Measurements from ENCODE around the gene DHH. TPM values are rescaled to one million over a fixed set of nuclear protein-coding genes. Genes with fewer than 3 reads are reported as not detected.

The DHH gene
- total and polyA plus RNA-seq, 2 experiments from 2014 or later, result not detected

DNA sequence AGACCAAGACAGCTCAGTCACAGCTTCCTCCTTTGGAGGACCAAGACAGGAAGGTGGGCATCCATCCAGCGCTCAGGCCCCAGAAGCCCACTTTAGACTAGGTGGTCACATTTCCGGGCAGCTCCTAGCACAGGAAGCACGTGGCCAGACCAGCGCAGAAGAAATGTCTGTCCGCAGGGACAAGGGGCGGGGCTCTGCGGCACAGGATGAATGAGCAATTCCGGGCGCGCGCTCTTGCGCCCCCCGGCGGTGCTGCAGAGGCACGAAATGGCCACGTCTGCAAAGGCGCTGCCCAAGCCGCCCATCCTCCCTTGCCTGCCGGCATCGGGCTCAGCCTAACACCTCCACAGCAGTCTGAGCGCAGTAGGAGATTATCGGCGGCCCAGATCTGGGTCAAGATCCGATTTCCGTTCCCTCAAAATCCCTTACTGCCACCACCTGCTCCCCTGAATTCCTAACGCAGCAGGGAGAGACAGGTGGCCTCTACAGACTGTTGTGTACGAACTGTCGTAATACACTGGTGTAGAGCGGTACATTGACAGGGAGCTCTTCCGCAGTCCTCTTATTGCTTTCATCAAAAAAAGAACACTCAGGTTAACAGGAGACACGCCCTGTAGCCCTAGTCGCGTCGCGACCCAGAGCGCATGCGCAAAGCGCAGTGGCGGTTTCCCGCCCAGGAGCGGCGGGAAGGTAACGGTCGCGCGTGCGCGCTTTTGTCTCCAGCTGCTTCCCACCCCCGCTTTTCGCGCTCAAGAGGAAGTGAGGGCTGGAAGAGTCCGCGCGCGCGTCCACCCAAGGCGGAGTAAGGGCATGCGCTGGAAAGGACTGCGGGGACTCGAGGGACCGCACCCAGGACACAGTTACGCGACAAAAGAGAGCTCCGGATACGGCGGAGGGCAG, 35.8 kb upstream of the DHH start:
- peaks cover 28% of the 10 kb centered on the region for H3K79me2 ChIP-seq (replicated peaks; ENCODE audit: insufficient read depth)
- peaks cover 40% of the 10 kb centered on the region for H3F3A ChIP-seq (replicated peaks; ENCODE audit: low read depth)
- H2AFZ ChIP-seq, result no peak overlapping the region
- DNase-seq (ENCODE audit: low spot score) (peak; percentile 96), ATAC-seq (peak; percentile 68)
- peak overlapping the region; percentile 99 for H3K27ac ChIP-seq (ENCODE audit: low read depth)
- peaks cover 4% of the 10 kb centered on the region; the same call in 1 of the 3 replicates for H3K9me3 Mint-ChIP-seq
- peak overlapping the region; percentile 100 for H3K4me3 ChIP-seq
- peak overlapping the region; percentile 99 for H3K4me2 ChIP-seq
- TF ChIP-seq POLR2AphosphoS5 (IDR thresholded peaks at IDR 0.05; ENCODE audit: low read depth) (no peak; the same call in 1 of the 2 replicates), STAT1 (IDR thresholded peaks at IDR 0.05; ENCODE audit: unreplicated experiment) (no peak), JUNB (IDR thresholded peaks at IDR 0.05; ENCODE audit: unreplicated experiment) (no peak), EZH2phosphoT487 (IDR thresholded peaks at IDR 0.05; ENCODE audit: unreplicated experiment) (no peak), EZH2 (IDR thresholded peaks at IDR 0.05; ENCODE audit: low read depth, unreplicated experiment) (no peak), CREB1 (CRISPR knock-in tag; IDR thresholded peaks at IDR 0.05; ENCODE audit: low read depth) (peak; percentile 51)
- TF ChIP-seq, protein P1, sequence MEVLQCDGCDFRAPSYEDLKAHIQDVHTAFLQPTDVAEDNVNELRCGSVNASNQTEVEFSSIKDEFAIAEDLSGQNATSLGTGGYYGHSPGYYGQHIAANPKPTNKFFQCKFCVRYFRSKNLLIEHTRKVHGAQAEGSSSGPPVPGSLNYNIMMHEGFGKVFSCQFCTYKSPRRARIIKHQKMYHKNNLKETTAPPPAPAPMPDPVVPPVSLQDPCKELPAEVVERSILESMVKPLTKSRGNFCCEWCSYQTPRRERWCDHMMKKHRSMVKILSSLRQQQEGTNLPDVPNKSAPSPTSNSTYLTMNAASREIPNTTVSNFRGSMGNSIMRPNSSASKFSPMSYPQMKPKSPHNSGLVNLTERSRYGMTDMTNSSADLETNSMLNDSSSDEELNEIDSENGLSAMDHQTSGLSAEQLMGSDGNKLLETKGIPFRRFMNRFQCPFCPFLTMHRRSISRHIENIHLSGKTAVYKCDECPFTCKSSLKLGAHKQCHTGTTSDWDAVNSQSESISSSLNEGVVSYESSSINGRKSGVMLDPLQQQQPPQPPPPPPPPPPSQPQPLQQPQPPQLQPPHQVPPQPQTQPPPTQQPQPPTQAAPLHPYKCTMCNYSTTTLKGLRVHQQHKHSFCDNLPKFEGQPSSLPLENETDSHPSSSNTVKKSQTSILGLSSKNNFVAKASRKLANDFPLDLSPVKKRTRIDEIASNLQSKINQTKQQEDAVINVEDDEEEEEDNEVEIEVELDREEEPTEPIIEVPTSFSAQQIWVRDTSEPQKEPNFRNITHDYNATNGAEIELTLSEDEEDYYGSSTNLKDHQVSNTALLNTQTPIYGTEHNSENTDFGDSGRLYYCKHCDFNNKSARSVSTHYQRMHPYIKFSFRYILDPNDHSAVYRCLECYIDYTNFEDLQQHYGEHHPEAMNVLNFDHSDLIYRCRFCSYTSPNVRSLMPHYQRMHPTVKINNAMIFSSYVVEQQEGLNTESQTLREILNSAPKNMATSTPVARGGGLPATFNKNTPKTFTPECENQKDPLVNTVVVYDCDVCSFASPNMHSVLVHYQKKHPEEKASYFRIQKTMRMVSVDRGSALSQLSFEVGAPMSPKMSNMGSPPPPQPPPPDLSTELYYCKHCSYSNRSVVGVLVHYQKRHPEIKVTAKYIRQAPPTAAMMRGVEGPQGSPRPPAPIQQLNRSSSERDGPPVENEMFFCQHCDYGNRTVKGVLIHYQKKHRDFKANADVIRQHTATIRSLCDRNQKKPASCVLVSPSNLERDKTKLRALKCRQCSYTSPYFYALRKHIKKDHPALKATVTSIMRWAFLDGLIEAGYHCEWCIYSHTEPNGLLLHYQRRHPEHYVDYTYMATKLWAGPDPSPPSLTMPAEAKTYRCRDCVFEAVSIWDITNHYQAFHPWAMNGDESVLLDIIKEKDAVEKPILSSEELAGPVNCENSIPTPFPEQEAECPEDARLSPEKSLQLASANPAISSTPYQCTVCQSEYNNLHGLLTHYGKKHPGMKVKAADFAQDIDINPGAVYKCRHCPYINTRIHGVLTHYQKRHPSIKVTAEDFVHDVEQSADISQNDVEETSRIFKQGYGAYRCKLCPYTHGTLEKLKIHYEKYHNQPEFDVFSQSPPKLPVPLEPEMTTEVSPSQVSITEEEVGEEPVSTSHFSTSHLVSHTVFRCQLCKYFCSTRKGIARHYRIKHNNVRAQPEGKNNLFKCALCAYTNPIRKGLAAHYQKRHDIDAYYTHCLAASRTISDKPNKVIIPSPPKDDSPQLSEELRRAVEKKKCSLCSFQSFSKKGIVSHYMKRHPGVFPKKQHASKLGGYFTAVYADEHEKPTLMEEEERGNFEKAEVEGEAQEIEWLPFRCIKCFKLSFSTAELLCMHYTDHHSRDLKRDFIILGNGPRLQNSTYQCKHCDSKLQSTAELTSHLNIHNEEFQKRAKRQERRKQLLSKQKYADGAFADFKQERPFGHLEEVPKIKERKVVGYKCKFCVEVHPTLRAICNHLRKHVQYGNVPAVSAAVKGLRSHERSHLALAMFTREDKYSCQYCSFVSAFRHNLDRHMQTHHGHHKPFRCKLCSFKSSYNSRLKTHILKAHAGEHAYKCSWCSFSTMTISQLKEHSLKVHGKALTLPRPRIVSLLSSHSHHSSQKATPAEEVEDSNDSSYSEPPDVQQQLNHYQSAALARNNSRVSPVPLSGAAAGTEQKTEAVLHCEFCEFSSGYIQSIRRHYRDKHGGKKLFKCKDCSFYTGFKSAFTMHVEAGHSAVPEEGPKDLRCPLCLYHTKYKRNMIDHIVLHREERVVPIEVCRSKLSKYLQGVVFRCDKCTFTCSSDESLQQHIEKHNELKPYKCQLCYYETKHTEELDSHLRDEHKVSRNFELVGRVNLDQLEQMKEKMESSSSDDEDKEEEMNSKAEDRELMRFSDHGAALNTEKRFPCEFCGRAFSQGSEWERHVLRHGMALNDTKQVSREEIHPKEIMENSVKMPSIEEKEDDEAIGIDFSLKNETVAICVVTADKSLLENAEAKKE (CRISPR knock-in tag; IDR thresholded peaks at IDR 0.05), result no peak
- TF ChIP-seq, protein P2, sequence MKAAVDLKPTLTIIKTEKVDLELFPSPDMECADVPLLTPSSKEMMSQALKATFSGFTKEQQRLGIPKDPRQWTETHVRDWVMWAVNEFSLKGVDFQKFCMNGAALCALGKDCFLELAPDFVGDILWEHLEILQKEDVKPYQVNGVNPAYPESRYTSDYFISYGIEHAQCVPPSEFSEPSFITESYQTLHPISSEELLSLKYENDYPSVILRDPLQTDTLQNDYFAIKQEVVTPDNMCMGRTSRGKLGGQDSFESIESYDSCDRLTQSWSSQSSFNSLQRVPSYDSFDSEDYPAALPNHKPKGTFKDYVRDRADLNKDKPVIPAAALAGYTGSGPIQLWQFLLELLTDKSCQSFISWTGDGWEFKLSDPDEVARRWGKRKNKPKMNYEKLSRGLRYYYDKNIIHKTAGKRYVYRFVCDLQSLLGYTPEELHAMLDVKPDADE (IDR thresholded peaks at IDR 0.05), result 0 out of 2 replicates have a peak, but pooled peaks have one; percentile 32
- TF ChIP-seq, protein P3, sequence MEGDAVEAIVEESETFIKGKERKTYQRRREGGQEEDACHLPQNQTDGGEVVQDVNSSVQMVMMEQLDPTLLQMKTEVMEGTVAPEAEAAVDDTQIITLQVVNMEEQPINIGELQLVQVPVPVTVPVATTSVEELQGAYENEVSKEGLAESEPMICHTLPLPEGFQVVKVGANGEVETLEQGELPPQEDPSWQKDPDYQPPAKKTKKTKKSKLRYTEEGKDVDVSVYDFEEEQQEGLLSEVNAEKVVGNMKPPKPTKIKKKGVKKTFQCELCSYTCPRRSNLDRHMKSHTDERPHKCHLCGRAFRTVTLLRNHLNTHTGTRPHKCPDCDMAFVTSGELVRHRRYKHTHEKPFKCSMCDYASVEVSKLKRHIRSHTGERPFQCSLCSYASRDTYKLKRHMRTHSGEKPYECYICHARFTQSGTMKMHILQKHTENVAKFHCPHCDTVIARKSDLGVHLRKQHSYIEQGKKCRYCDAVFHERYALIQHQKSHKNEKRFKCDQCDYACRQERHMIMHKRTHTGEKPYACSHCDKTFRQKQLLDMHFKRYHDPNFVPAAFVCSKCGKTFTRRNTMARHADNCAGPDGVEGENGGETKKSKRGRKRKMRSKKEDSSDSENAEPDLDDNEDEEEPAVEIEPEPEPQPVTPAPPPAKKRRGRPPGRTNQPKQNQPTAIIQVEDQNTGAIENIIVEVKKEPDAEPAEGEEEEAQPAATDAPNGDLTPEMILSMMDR (conservative IDR thresholded peaks at IDR 0.05; ENCODE audit: low read depth in 2 of 2), result peak; percentile 71 to 87
- peak overlapping the region; percentile 98 for H3K27ac Mint-ChIP-seq
- H3K36me3 ChIP-seq (ENCODE audit: insufficient read depth), result peaks cover 27% of the 10 kb centered on the region
- H3K9me2 ChIP-seq (ENCODE audit: insufficient read depth), result no peaks in the 10 kb centered on the region; the same call in 1 of the 2 replicates
- no peaks in the 10 kb centered on the region for H3K27me3 ChIP-seq (ENCODE audit: insufficient read depth)
- H3K4me1 Mint-ChIP-seq, result peaks cover 28% of the 10 kb centered on the region
- H3K4me3 Mint-ChIP-seq, result peak overlapping the region; percentile 95
- H4K20me1 ChIP-seq (replicated peaks; ENCODE audit: insufficient read depth), result peaks cover 17% of the 10 kb centered on the region
- H3K27me3 Mint-ChIP-seq (ENCODE audit: insufficient read depth, low read depth, poor library complexity), result peaks cover 27% of the 10 kb centered on the region
- H3K4me1 ChIP-seq (ENCODE audit: insufficient read depth), result peaks cover 9% of the 10 kb centered on the region
- peaks cover 49% of the 10 kb centered on the region for H3K36me3 Mint-ChIP-seq (ENCODE audit: low read depth)
